Measurements from ENCODE around the gene DYNLL1.

The DYNLL1 gene

DNA sequence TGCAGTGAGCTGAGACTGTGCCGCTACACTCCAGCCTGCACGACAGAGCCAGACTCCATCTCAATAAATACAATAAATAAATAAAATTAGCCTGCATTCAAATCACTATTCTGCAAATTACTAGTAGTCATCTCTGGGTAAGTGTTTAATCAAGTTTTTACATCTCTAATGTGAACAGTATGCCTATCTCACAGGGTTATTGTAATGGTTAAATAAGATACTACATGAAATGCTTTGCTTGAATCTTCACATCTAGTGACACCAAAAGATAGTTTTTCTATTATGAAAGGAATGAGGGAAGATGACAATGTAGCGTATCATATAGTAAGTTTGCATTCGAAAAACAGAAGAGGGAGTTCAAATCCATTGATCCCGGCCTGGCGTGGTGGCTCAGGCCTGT, 28.5 kb upstream of the DYNLL1 start:
- Histone ChIP-seq H3K79me2 (ENCODE audit: insufficient read depth, low read length) (peaks cover 83% of the 10 kb centered on the region), H3K27me3 (ENCODE audit: insufficient read depth, low read length, poor library complexity) (no peaks in the 10 kb centered on the region), H3K27ac (ENCODE audit: low read length) (no peak overlapping the region), H3K4me1 (ENCODE audit: insufficient read depth, low read length) (peaks cover 48% of the 10 kb centered on the region), H3K4me3 (ENCODE audit: low read depth in 1 of 2, low read length in 2 of 2) (peak overlapping the region in 1 of 2 experiments; percentile 89; a peak in 1 of 4 replicates), H2AFZ (ENCODE audit: low read depth, low read length) (no peak overlapping the region), H3K36me3 (ENCODE audit: insufficient read depth, low read length) (peaks cover 53% of the 10 kb centered on the region), H3K9me3 (ENCODE audit: insufficient read depth, low read length, severe bottlenecking) (no peaks in the 10 kb centered on the region), H3K9ac (ENCODE audit: low read depth, low read length) (peak overlapping the region; percentile 89; the same call in 1 of the 2 replicates), H4K20me1 (ENCODE audit: insufficient read depth, low read length) (peaks cover 52% of the 10 kb centered on the region), H3K4me2 (ENCODE audit: insufficient read depth, low read length) (peak overlapping the region; percentile 78)
- no peak for DNase-seq
- TF ChIP-seq, protein P1, sequence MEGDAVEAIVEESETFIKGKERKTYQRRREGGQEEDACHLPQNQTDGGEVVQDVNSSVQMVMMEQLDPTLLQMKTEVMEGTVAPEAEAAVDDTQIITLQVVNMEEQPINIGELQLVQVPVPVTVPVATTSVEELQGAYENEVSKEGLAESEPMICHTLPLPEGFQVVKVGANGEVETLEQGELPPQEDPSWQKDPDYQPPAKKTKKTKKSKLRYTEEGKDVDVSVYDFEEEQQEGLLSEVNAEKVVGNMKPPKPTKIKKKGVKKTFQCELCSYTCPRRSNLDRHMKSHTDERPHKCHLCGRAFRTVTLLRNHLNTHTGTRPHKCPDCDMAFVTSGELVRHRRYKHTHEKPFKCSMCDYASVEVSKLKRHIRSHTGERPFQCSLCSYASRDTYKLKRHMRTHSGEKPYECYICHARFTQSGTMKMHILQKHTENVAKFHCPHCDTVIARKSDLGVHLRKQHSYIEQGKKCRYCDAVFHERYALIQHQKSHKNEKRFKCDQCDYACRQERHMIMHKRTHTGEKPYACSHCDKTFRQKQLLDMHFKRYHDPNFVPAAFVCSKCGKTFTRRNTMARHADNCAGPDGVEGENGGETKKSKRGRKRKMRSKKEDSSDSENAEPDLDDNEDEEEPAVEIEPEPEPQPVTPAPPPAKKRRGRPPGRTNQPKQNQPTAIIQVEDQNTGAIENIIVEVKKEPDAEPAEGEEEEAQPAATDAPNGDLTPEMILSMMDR (IDR thresholded peaks at IDR 0.05; ENCODE audit: borderline replicate concordance, extremely low read depth, low read length, poor library complexity, severe bottlenecking) = no peak
- TF ChIP-seq EZH2 (IDR thresholded peaks at IDR 0.05; ENCODE audit: borderline replicate concordance, low read depth, low read length, severe bottlenecking) = no peak
- ATAC-seq (ENCODE audit: insufficient read depth, low read depth) = no peak

- no peak for ATAC-seq (ENCODE audit: insufficient read depth, low read depth)
These were observed 27.5 kb upstream of the DYNLL1 start for GRCh38 chr12:120468325-120468820.

GRCh38 chr12:120468821-120469449, 27.0 kb upstream of the DYNLL1 start:
- peak overlapping the region; percentile 78 for H3K4me2 ChIP-seq (ENCODE audit: insufficient read depth, low read length)
- peak overlapping the region; percentile 89 for H3K9ac ChIP-seq (ENCODE audit: low read depth, low read length)
- H3K79me2 ChIP-seq (ENCODE audit: insufficient read depth, low read length) = peaks cover 80% of the 10 kb centered on the region
- H3K4me3 ChIP-seq (ENCODE audit: low read depth in 1 of 2, low read length in 2 of 2) = peak overlapping the region; percentile 81 to 89
- TF ChIP-seq EZH2 (IDR thresholded peaks at IDR 0.05; ENCODE audit: borderline replicate concordance, low read depth, low read length, severe bottlenecking) = no peak
- TF ChIP-seq, protein P1 (IDR thresholded peaks at IDR 0.05; ENCODE audit: borderline replicate concordance, extremely low read depth, low read length, poor library complexity, severe bottlenecking) = peak; percentile 48
- peaks cover 40% of the 10 kb centered on the region for H4K20me1 ChIP-seq (ENCODE audit: insufficient read depth, low read length)
- H3K4me1 ChIP-seq (ENCODE audit: insufficient read depth, low read length) = peaks cover 48% of the 10 kb centered on the region
- H2AFZ ChIP-seq (ENCODE audit: low read depth, low read length) = peak overlapping the region; percentile 89
- H3K9me3 ChIP-seq (ENCODE audit: insufficient read depth, low read length, severe bottlenecking) = no peaks in the 10 kb centered on the region
- ATAC-seq (ENCODE audit: insufficient read depth, low read depth) (peak; percentile 54), DNase-seq (peak; percentile 67)
- peak overlapping the region; percentile 90 for H3K27ac ChIP-seq (ENCODE audit: low read length)
- peaks cover 39% of the 10 kb centered on the region for H3K36me3 ChIP-seq (ENCODE audit: insufficient read depth, low read length)
- no peaks in the 10 kb centered on the region for H3K27me3 ChIP-seq (ENCODE audit: insufficient read depth, low read length, poor library complexity)

More at GRCh38 chr12:120468325-120468820, 27.5 kb upstream of the DYNLL1 start:
- TF ChIP-seq, protein P1 (IDR thresholded peaks at IDR 0.05; ENCODE audit: borderline replicate concordance, extremely low read depth, low read length, poor library complexity, severe bottlenecking) = no peak
- no peak for TF ChIP-seq EZH2 (IDR thresholded peaks at IDR 0.05; ENCODE audit: borderline replicate concordance, low read depth, low read length, severe bottlenecking)
- Histone ChIP-seq H2AFZ (ENCODE audit: low read depth, low read length) (no peak overlapping the region), H3K79me2 (ENCODE audit: insufficient read depth, low read length) (peaks cover 83% of the 10 kb centered on the region), H3K4me3 (ENCODE audit: low read depth in 1 of 2, low read length in 2 of 2) (peak overlapping the region; percentile 81 to 89), H4K20me1 (ENCODE audit: insufficient read depth, low read length) (peaks cover 45% of the 10 kb centered on the region), H3K9ac (ENCODE audit: low read depth, low read length) (peak overlapping the region; percentile 89), H3K36me3 (ENCODE audit: insufficient read depth, low read length) (peaks cover 44% of the 10 kb centered on the region), H3K27ac (ENCODE audit: low read length) (peak overlapping the region; percentile 46), H3K4me1 (ENCODE audit: insufficient read depth, low read length) (peaks cover 48% of the 10 kb centered on the region), H3K9me3 (ENCODE audit: insufficient read depth, low read length, severe bottlenecking) (no peaks in the 10 kb centered on the region), H3K4me2 (ENCODE audit: insufficient read depth, low read length) (peak overlapping the region; percentile 78), H3K27me3 (ENCODE audit: insufficient read depth, low read length, poor library complexity) (no peaks in the 10 kb centered on the region)
- peak; percentile 20 for DNase-seq
